Subcutaneous abdominal adipose tissue (tissue), 5 donors: ENCODE data around the gene DPPA3.
A peak's percentile ranks its signal among the peaks of the same experiment; 100 is the strongest.

Experiments
- H3K27ac ChIP-seq: one replicate; pipeline ENCODE4 v1.7.0; 2013; ENCODE audit warnings: low read depth, mild to moderate bottlenecking, inconsistent platforms, low read length, moderate library complexity
- H3K27me3 ChIP-seq, 5 donors: one replicate each; pipeline ENCODE4 v1.7.0; 2013; ENCODE audit warnings: low read length in 5 of 5, inconsistent platforms in 1 of 5; ENCODE audit not compliant: control insufficient read depth in 5 of 5, insufficient read depth in 4 of 5
- H3K36me3 ChIP-seq, 5 donors: one replicate each; pipeline ENCODE4 v1.7.0; 2013; ENCODE audit warnings: low read length in 5 of 5; ENCODE audit not compliant: control insufficient read depth in 5 of 5, insufficient read depth in 5 of 5
- H3K4me1 ChIP-seq, 5 donors: one replicate each; pipeline ENCODE4 v1.7.0; 2013; ENCODE audit warnings: low read length in 5 of 5, mild to moderate bottlenecking in 3 of 5, moderate library complexity in 1 of 5; ENCODE audit not compliant: control insufficient read depth in 5 of 5, insufficient read depth in 5 of 5
- H3K4me3 ChIP-seq, 5 donors: one replicate each; pipeline ENCODE4 v1.7.0; 2013; ENCODE audit warnings: low read length in 5 of 5, low read depth in 1 of 5
- H3K9ac ChIP-seq, 5 donors: one replicate each; pipeline ENCODE4 v1.7.0; 2013; ENCODE audit warnings: low read length in 5 of 5, mild to moderate bottlenecking in 4 of 5, moderate library complexity in 3 of 5
- H3K9me3 ChIP-seq, 5 donors: one replicate each; pipeline ENCODE4 v1.7.0; 2013; ENCODE audit warnings: low read length in 5 of 5; ENCODE audit not compliant: control insufficient read depth in 5 of 5
- donor health status: healthy.
- donor health status: healthy.
- donor health status: healthy.
- donor health status: healthy.
- donor health status: healthy.

Gene DPPA3

DNA sequence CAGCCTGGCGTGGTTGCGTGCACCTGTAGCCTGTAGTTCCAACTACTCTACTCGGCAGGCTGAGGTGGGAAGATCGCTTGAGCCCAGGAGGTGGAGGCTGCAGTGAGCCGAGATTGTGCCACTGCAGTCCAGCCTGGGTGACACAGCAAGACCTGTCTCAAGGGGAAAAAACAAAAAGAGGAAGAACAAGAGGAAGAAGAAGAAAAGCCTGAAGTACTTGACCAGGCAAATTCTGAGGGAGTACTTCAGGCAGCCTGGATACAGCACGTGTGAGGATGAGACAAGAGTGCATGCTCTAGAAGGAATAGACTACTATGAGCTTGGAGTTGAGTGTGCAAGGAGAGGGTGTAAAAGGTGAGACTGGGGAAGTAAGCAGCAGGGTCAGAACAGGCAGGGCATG is 17.4 kb upstream of the DPPA3 start:
- H3K27ac ChIP-seq, result no peak overlapping the region
- H3K27me3 ChIP-seq, result no peaks in the 10 kb centered on the region
- H3K4me1 ChIP-seq, result peaks cover 0 to 15% (median 8%) of the 10 kb centered on the region in 5 donors
- no peaks in the 10 kb centered on the region for H3K36me3 ChIP-seq
- H3K9me3 ChIP-seq, result no peaks in the 10 kb centered on the region
- H3K4me3 ChIP-seq, result no peak overlapping the region
- no peak overlapping the region for H3K9ac ChIP-seq

DNA sequence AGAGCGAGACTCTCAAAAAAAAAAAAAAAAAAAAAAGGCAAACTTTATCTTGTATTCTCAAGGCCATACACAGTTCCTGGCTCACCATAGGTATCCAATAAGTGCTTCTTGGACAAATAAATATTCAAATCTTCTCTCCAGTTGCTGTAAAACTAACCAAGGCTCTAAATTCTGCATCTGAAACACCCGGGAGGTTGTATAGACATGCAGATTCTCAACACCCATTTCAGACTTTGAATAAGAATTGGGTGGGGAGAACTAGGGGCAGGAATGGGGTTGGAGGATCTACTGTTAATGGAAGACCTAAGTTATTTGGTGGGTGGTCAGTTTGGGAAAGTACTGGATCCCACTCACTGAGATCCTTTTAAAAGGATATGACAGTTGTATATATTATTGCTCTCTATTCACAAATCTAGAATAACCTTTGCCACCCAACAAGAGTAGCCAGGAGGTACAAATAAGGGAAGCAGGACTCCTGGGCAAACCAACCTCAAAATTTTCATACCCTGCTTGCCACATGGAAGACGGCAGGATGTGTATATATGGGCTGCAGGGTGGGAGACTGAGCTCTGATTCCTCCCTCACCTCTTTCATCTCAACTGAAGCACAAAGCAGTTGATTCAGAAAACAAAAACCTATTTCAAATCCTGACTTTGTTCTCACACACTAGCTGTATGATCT is 16.5 kb upstream of the DPPA3 start:
- Histone ChIP-seq H3K9ac (no peak overlapping the region), H3K36me3 (no peaks in the 10 kb centered on the region), H3K27ac (no peak overlapping the region), H3K9me3 (no peaks in the 10 kb centered on the region), H3K4me1 (peaks cover 0 to 15% (median 8%) of the 10 kb centered on the region in 5 donors), H3K4me3 (no peak overlapping the region), H3K27me3 (no peaks in the 10 kb centered on the region)

DNA sequence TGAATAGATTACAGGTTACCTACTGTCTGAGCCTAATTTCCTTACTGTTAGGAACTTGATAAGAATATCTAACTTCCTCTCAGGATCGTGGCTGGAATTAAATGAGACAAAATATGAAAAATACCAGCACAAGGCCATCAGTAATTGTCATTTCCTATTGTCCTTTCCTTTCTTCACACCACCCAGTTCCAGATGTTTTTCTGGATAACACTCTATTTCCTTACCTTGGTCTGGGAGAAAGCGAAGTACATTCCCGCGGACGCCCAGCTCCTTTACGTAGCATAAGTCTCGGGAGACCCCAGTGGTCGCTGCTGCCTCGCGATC is 16.0 kb upstream of the DPPA3 start:
- Histone ChIP-seq H3K27ac (no peak overlapping the region), H3K9ac (peak overlapping the region in 1 of 5 donors; percentile 26), H3K27me3 (no peaks in the 10 kb centered on the region), H3K36me3 (no peaks in the 10 kb centered on the region), H3K9me3 (no peaks in the 10 kb centered on the region), H3K4me1 (peaks cover 0 to 15% (median 8%) of the 10 kb centered on the region in 5 donors), H3K4me3 (peak overlapping the region in 4 of 5 donors; percentile 18 to 34 (median 30))

DNA sequence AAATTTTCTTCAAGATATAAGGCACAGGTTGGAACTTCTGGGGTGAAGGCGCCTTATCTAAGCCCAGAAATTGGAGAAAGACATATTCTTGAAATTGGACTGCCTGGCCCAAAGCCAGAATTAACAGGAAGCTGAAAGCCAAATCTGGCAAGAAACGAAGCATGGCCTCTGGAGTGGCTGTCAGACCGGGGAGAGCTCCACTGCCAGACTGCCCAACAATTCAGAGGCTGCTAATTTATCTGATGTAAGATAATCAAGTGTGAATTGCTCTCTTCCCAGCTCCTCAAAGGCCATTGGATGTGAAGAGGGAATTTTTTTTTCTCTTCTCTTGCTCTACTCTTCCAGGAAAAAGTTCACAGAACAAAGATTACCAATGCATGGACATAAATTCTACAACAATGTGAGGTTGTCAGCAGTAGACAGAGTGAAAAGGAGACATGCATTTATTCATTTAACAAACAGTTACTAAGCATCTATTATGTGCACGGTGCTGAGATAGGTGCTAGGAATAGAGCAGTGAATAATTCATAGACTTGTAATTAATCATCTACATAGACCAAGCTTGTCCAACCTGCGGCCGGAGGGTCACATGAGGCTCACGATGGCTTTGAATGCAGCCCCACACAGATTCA is 15.6 kb upstream of the DPPA3 start, which contains the start of gene GDF3:
Gene GDF3 (minus strand): TSS at position 210 of the 632 bp plus-strand sequence. CDS start 47 bp downstream, at position 163.
- peaks cover 0 to 15% (median 8%) of the 10 kb centered on the region in 5 donors for H3K4me1 ChIP-seq
- peak within 1 kb of the TSS in 1 of 5 donors; percentile 26 for H3K9ac ChIP-seq
- peak within 1 kb of the TSS in 4 of 5 donors; percentile 18 to 34 (median 30) for H3K4me3 ChIP-seq
- no peaks in the 10 kb centered on the region for H3K9me3 ChIP-seq
- no peaks in the 10 kb centered on the region for H3K36me3 ChIP-seq
- no peaks in the 10 kb centered on the region for H3K27me3 ChIP-seq
- no peak within 1 kb of the TSS for H3K27ac ChIP-seq

DNA sequence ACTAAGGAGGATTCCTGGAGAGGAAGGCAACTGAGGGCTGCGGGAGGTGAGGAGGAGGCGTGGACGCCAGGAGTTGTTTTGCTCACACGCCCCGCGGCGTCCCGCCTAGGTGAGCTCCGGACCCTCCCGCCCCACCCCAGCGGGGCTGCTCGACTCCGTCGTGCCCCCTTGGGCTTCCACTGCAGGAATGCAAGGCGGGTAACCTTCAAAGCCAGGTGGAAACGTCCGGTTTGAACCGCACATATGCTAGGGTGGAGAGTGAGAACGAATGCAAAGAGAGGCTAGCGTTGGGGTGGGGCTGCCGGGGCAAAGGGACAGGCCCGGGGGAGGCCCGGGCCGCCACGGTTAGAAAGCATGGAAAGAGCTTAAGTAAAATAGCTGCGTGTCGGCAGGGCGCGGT is 5.4 kb upstream of the DPPA3 start:
- H3K4me3 ChIP-seq, result no peak overlapping the region
- no peak overlapping the region for H3K9ac ChIP-seq
- H3K27me3 ChIP-seq, result no peaks in the 10 kb centered on the region
- H3K4me1 ChIP-seq, result no peaks in the 10 kb centered on the region
- no peaks in the 10 kb centered on the region for H3K36me3 ChIP-seq
- H3K9me3 ChIP-seq, result no peaks in the 10 kb centered on the region
- H3K27ac ChIP-seq, result no peak overlapping the region

DNA sequence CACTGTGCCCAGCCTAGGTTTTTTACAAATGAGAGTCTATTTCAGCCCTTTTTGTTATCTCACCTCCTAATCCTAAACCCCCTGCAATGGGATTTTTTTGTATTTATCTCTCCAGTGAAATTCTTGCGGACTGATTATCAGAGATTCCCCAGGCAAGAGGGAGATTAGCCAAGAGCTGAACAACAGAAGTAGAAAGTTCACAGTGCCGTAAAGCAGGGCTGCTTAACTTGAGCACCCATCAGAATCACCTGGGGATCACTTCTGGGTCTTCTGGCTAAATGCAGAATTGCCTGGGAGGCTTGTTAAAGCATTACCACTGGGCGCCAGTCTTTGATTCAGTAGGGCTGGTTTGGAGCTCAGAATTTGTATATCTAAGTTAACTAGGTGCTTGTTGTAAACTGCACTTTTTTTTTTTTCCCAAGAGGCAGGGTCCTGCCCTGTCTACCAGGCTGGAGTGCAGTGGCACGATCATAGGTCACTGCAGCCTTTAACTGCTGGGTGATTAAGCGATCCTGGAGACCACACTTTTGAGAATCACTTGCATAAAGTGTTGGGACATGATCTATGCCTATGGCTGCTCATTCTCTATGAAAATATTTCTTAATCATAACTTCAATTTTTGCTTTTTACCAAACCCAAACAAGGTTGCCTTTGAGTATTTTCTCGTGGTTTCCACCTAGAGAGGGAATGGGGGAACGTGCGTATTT is 1.1 kb upstream of the DPPA3 start:
- no peaks in the 10 kb centered on the region for H3K9me3 ChIP-seq
- no peak overlapping the region for H3K27ac ChIP-seq
- no peaks in the 10 kb centered on the region for H3K4me1 ChIP-seq
- H3K4me3 ChIP-seq, result no peak overlapping the region
- H3K36me3 ChIP-seq, result no peaks in the 10 kb centered on the region
- H3K27me3 ChIP-seq, result peaks cover 0 to 2% (median 0%) of the 10 kb centered on the region in 5 donors
- H3K9ac ChIP-seq, result no peak overlapping the region

DNA sequence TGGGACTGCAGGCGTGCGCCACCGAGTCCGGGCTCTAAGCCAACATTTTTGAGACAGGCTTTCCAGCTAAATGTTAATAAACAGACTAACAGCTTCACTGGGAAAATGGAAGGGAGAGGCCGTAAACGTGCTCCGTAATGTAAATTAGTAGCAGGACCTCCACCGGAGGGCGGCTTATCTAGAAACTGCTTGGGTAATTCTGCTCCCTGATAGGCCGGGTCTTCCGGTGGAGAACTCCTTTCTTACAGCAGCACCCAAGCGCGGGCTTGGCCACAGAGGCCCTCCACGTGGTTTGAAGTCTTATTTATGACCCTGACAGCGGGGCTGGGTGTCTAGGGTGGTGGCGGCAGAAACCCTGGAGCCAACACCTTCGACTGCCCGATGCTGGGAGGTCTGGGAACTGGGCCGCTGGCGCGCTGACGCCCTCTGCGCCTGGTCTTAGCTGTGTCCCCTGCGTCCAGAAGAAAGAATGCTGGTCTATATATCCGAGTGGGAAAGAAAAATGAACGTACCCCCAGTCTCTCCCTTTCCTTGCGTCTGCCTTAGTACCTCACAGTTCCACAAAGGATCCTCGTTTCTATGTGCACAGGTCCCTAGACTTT is 1.7 kb downstream of the DPPA3 start:
- Histone ChIP-seq H3K9me3 (no peaks in the 10 kb centered on the region), H3K4me1 (peaks cover 0 to 3% (median 0%) of the 10 kb centered on the region in 5 donors), H3K27me3 (peaks cover 0 to 2% (median 0%) of the 10 kb centered on the region in 5 donors), H3K36me3 (no peaks in the 10 kb centered on the region), H3K4me3 (no peak overlapping the region), H3K27ac (no peak overlapping the region), H3K9ac (no peak overlapping the region)

DNA sequence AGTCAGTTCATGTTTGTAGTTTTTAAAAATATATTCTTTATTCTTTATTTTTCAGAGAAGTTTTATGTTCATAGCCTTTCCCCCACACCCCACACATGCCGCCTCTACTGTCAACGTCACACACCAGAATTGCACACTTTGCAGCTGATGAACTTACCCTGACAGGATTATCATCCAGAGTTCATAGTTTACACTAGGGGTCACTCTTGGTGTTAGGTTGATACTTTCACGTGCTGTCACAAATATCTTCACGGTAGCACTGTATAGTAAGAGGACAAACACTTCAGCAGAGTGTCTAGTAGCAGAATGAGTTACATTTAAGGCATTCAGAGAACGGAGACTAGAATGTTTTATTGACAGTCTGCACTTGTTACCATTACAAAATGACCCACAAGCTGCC is 5.1 kb downstream of the DPPA3 start:
- Histone ChIP-seq H3K4me1 (peaks cover 0 to 4% (median 0%) of the 10 kb centered on the region in 5 donors), H3K9ac (no peak overlapping the region), H3K27me3 (peaks cover 0 to 2% (median 0%) of the 10 kb centered on the region in 5 donors), H3K9me3 (no peaks in the 10 kb centered on the region), H3K36me3 (no peaks in the 10 kb centered on the region), H3K27ac (no peak overlapping the region), H3K4me3 (no peak overlapping the region)

DNA sequence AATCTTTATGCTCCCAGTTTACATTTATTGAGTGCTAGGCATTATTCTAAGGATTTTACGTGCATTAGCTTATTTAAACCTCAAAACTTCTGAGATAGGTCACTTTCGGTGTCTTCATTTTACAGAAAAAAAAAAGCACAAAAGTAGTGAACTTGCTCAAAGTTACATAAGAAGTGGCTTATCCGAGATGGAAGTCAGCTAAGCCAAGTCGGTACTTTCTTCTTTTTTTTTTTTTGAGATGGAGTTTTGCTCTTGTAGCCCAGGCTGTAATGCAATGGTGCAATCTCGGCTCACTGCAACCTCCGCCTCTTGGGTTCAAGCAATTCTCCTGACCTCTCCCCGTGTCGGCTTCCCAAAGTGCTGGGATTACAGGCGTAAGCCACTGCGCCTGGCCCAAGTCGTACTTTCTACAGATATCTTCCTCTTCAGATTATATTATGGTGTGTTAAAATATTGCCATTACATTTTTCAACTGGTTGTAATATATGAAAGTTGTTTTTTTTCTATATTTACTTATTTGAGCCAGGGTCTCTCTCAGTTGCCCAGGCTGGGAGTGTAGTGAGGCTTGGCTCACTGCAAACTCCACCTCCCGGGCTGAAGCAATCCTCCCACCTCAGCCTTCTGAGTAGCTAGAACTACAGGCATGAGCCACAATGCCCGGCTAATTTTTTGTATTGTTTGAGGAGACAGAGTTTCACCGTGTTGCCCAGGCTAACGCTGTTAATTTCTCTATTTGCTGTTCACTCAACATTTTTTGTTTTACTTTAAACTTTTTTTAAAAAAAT is 8.9 kb downstream of the DPPA3 start:
- Histone ChIP-seq H3K9ac (no peak overlapping the region), H3K4me3 (no peak overlapping the region), H3K9me3 (no peaks in the 10 kb centered on the region), H3K4me1 (peaks cover 0 to 4% (median 0%) of the 10 kb centered on the region in 5 donors), H3K27ac (no peak overlapping the region), H3K27me3 (no peaks in the 10 kb centered on the region), H3K36me3 (no peaks in the 10 kb centered on the region)
